ENCODE data around the gene CRYBB1.

CRYBB1 gene

GRCh38 chr22:26584010-26584409 is 33.8 kb downstream of the CRYBB1 start:
- TF ChIP-seq GATA3 (IDR thresholded peaks at IDR 0.05; ENCODE audit: low read depth, low read length), result no peak
- TF ChIP-seq GATA2 (IDR thresholded peaks at IDR 0.05; ENCODE audit: low read depth, low read length), result no peak

GRCh38 chr22:26581633-26582168 is 36.1 kb downstream of the CRYBB1 start:
- TF ChIP-seq GATA2 (IDR thresholded peaks at IDR 0.05; ENCODE audit: low read depth, low read length) (no peak), GATA3 (IDR thresholded peaks at IDR 0.05; ENCODE audit: low read depth, low read length) (no peak)

- TF ChIP-seq GATA2 (IDR thresholded peaks at IDR 0.05; ENCODE audit: low read depth, low read length) (no peak), GATA3 (IDR thresholded peaks at IDR 0.05; ENCODE audit: low read depth, low read length) (no peak)
Observed at GRCh38 chr22:26581026-26581425, 36.8 kb downstream of the CRYBB1 start.

- TF ChIP-seq GATA2 (IDR thresholded peaks at IDR 0.05; ENCODE audit: low read depth, low read length) (no peak), GATA3 (IDR thresholded peaks at IDR 0.05; ENCODE audit: low read depth, low read length) (no peak)
Observed at GRCh38 chr22:26580240-26580962, 37.4 kb downstream of the CRYBB1 start.

GRCh38 chr22:26579331-26579886 is 38.4 kb downstream of the CRYBB1 start:
- TF ChIP-seq GATA3 (IDR thresholded peaks at IDR 0.05; ENCODE audit: low read depth, low read length) (no peak), GATA2 (IDR thresholded peaks at IDR 0.05; ENCODE audit: low read depth, low read length) (no peak)

- TF ChIP-seq GATA2 (IDR thresholded peaks at IDR 0.05; ENCODE audit: low read depth, low read length) (no peak), GATA3 (IDR thresholded peaks at IDR 0.05; ENCODE audit: low read depth, low read length) (no peak)
Observed at GRCh38 chr22:26577081-26577480, 40.7 kb downstream of the CRYBB1 start.

- no peak for TF ChIP-seq GATA3 (IDR thresholded peaks at IDR 0.05; ENCODE audit: low read depth, low read length)
- TF ChIP-seq GATA2 (IDR thresholded peaks at IDR 0.05; ENCODE audit: low read depth, low read length), result no peak
Observed at GRCh38 chr22:26576026-26576680, 41.7 kb downstream of the CRYBB1 start.

GRCh38 chr22:26574001-26574723 is 43.7 kb downstream of the CRYBB1 start:
- no peak for TF ChIP-seq GATA3 (IDR thresholded peaks at IDR 0.05; ENCODE audit: low read depth, low read length)
- no peak for TF ChIP-seq GATA2 (IDR thresholded peaks at IDR 0.05; ENCODE audit: low read depth, low read length)

- TF ChIP-seq GATA3 (IDR thresholded peaks at IDR 0.05; ENCODE audit: low read depth, low read length) (no peak), GATA2 (IDR thresholded peaks at IDR 0.05; ENCODE audit: low read depth, low read length) (no peak)
Observed at GRCh38 chr22:26573026-26573662, 44.7 kb downstream of the CRYBB1 start.

- TF ChIP-seq GATA2 (IDR thresholded peaks at IDR 0.05; ENCODE audit: low read depth, low read length) (no peak), GATA3 (IDR thresholded peaks at IDR 0.05; ENCODE audit: low read depth, low read length) (no peak)
Observed at GRCh38 chr22:26570864-26571525, 46.8 kb downstream of the CRYBB1 start.

GRCh38 chr22:26570115-26570514 is 47.7 kb downstream of the CRYBB1 start:
- TF ChIP-seq GATA2 (IDR thresholded peaks at IDR 0.05; ENCODE audit: low read depth, low read length) (no peak), GATA3 (IDR thresholded peaks at IDR 0.05; ENCODE audit: low read depth, low read length) (no peak)

GRCh38 chr22:26568207-26568706 is 49.6 kb downstream of the CRYBB1 start:
- TF ChIP-seq GATA2 (IDR thresholded peaks at IDR 0.05; ENCODE audit: low read depth, low read length) (no peak), GATA3 (IDR thresholded peaks at IDR 0.05; ENCODE audit: low read depth, low read length) (no peak)

GRCh38 chr22:26567610-26568009 is 50.2 kb downstream of the CRYBB1 start:
- TF ChIP-seq GATA2 (IDR thresholded peaks at IDR 0.05; ENCODE audit: low read depth, low read length) (no peak), GATA3 (IDR thresholded peaks at IDR 0.05; ENCODE audit: low read depth, low read length) (no peak)
